Measurements from ENCODE around the gene DCC.

The DCC gene

DNA sequence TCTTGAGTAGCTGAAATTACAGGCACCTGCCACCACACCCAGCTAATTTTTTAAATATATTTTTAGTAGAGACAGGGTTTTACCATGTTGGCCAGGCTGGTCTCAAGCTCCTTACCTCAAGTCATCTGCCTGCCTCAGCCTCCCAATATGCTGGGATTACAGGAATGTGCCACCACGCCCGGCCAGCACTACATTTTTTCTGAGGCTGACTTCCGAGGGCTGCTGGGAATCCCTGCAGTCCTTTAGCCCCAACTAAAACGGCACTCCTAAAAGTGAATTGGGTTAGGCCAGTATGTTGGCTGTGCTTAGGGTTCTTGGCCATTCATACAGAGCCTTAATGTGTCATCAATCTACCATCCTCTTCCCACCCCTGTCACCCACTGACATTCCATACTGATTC is 375.4 kb downstream of the DCC start:
- DNase-seq = no peak

DNA sequence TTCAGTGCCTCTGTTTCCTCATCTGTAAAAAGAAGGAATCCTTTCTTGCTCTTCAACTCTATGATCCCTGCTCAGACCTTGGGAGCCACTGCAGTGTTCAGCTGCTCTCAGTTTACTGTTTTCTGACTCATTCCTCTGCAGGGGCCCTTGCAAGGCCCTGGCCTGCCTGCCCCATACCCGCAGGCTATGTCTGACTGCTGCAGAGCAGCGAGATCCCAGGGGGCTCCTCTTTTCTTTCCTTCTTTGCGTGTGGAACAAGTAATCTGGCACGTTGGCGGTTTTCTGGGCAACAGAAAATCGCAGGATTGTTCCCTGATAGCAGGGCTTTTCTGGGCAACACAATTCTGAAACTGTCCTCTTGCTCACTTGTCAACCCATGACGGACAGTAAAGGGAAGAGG is 376.0 kb downstream of the DCC start:
- DNase-seq = no peak

- no peak for DNase-seq
These were observed 377.0 kb downstream of the DCC start for GRCh38 chr18:52716973-52717372.

- DNase-seq = no peak
These were observed 382.9 kb downstream of the DCC start for GRCh38 chr18:52722904-52723303.

DNA sequence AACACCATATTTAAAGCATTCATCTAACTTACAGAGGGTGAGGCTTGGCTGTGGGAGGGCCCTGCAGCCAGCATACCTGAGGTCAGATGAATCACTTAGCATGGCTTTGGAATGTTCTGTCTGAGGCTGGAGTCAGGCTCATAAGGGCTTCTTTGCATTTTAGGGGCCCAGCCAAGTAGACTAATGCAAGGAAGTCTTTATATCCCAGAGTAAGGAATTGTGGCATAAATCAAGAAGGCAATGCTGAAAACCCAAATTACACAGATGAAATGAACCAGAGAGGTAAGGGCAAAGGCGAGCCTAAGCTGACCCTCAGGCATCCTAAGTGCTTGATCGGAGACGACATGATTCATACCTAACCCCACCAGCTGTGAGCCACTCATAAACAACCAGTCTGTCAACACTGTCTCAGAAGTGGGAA is 383.6 kb downstream of the DCC start:
- DNase-seq = no peak

DNA sequence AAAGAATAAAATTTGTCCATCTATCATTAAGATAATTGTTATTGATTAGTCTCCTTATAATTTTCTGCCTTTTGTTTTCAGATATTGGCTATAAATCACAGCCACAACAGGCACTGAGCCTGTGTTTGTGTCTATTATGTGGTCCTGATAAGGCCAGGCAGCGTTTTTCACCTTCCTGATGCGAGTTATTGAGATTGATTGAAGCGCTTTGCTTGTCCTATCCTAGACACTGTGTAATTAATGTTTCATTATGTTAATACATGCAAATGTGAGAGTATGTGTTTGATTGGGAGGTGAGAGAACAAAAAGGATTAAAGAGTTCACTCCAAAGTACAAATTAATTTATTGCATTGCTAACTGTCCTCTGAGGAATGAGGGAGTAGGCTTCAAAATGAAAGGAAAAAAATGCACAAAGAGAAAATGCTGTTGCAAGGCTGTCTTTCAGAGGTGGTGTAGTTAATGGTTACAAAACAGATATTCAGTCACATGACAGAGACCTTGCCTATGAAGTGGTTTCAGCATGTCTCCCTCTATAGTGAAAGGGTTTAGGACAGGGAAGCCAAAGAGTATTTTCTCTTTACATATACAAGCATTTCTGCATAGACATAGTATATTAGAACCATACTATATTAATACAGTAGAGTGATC is 391.1 kb downstream of the DCC start:
- DNase-seq = no peak

GRCh38 chr18:52738946-52739345 is 398.9 kb downstream of the DCC start:
- DNase-seq = no peak

GRCh38 chr18:52746986-52747385 is 407.0 kb downstream of the DCC start:
- no peak for DNase-seq

DNA sequence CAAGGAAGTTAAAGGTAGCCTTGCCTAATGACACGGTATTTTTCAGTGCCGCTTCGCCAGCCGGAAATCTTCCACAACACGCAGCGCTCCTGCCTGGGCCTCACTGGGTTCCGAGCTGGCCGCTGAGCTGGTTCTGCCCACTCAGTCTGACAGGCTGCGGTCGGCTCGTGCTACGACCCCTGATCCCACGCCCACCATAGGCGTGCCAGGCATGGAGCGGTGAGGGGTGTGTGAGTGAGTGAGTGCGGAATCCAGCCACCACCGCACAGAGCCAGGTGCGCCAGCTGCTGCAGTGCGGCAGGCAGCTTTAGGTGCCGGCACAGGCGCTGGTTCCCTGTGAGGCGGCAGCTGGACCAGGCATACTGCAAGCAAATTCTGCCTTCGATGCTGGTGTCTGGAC is 407.9 kb downstream of the DCC start:
- no peak for DNase-seq

- DNase-seq = no peak
These were observed 408.3 kb downstream of the DCC start for GRCh38 chr18:52748343-52748742.

DNA sequence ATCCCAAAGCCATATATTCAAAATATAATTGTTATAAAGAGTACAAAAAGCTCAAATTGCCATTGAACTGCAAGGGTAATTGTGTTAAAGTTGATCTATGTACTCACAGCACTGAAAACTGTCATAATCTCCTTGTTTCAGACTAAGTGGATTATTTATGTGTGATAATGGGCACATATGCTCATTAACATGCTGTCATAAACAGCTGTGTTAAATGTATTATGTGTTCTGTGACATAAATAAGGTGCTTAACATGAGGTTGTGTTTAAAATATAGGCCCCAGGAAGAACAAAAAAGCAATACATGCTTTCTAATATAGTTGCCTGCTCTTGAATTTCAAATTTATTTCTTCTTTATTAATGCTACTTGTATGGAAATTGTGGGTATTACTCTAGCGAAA is 409.5 kb downstream of the DCC start:
- no peak for DNase-seq

GRCh38 chr18:52750995-52751394 is 411.0 kb downstream of the DCC start:
- no peak for DNase-seq

GRCh38 chr18:52764316-52764715 is 424.3 kb downstream of the DCC start:
- no peak for DNase-seq

DNA sequence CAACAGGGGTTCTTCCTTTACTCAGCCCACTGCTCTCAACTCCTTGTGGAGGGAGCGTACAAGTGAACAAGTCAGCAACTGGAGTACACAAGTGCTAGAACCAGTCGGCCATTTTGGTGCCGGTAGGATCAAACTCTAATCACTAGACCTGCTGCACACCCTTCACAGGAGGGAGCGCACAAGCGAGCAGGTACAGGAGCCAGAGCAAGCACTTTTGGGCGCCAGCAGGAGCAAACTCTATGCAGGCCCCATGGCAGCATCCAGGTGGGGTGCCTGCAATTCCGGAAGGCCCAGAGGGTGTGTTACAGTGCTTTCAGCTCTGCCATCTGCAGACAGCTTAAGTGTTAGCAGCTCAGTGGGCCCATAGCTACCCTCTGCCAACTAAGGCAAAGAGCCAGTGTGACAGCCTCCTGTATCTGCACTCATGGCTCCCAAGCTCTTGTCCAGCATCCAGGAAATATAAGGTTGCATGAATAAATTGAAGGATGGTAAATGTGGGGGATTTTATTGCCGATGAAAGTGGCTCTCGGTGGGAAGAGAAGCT is 426.1 kb downstream of the DCC start:
- no peak for DNase-seq

GRCh38 chr18:52781113-52781512 is 441.1 kb downstream of the DCC start:
- no peak for DNase-seq

DNA sequence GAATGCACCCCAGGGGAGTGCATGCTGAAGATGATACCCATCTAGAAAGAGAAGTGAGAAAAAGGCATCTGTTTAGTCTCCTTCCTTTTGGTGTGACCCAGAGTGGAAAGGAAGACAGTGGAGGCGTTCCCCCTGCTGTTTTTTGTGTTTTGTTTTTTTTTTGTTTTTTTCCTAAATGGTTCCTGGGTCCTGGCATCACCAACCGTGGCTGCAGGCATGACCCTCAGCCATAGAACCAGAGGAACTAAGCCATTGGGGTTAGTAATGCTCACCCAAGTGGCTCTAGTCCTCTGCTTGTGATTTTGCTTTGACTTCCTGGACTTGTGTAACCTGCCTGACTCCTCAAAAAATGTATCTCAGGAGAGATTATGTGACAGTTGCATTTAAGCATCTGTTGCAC is 451.3 kb downstream of the DCC start:
- DNase-seq = no peak

- no peak for DNase-seq
These were observed 472.8 kb downstream of the DCC start for GRCh38 chr18:52812834-52813233.

GRCh38 chr18:52813635-52814416 is 473.8 kb downstream of the DCC start:
- DNase-seq = no peak

DNA sequence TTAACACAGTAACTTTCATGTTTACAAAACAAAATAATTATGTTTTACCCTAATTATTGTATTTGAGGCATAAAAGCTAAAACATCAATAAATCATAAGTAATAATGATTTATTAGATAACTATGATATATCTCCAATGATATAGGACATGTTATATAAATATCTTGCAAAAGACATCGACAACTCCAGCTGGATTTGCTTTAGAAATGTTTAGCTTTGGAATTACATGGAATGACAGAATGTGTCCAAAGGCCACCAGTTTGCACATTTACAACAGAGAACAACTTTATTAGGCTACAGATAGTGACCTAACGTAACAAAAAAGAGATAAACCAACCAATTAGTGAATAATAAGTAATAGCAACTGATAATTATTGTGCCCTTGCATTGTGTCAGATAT is 475.7 kb downstream of the DCC start:
- no peak for DNase-seq

DNA sequence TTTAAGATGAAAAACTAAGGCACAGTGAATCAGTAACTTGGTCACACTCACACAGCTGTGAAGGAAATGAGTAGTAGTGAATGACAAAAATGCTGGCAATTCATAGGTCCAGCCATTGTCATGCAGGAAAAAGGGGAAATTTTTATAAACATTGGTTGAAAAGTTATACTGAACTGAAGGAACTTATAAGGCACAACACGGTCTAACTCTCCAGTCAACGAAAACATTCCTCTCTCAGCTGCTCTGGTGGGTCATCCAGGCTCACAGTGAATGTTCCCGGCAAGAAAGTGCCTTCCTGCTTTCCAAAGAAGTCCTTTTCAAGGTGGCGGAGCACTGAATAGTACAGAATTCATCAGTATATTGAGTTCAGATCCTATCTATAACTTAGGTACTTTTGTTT is 476.1 kb downstream of the DCC start:
- DNase-seq = no peak

- no peak for DNase-seq
These were observed 482.2 kb downstream of the DCC start for GRCh38 chr18:52822160-52822559.

DNA sequence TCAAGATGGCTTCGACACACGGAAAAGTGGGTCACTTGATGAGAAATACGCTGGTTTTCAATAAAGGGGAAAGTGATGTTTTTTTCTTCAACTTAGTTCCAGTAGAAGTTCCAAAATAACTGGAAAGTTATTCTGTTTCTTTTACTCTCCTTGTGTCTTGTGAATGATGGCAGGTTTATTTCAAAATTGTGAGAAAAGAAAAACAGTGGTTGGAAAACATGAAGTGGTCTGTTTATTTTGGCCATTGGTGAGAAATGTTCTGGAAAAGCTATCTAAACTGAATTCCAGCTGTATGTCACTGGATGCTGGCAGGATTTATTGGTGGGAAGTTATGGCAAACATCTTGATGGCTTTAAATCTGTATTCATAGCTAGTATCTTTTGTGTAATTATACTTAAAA is 484.1 kb downstream of the DCC start:
- DNase-seq = no peak

- DNase-seq = no peak
These were observed 487.0 kb downstream of the DCC start for GRCh38 chr18:52826994-52827393.

- DNase-seq = no peak
These were observed 489.3 kb downstream of the DCC start for GRCh38 chr18:52829320-52829719.
